Measurements from ENCODE around the gene PRRG2.

Gene PRRG2

GRCh38 chr19:49599378-49600295 lies 18.5 kb downstream of the PRRG2 start:
- TF ChIP-seq CEBPB (IDR thresholded peaks at IDR 0.05) (no peak), TAF1 (IDR thresholded peaks at IDR 0.05; ENCODE audit: low read depth) (no peak), FOXM1 (IDR thresholded peaks at IDR 0.05; ENCODE audit: borderline replicate concordance, low read depth) (no peak), EGR1 (IDR thresholded peaks at IDR 0.05) (no peak), ZBTB7A (IDR thresholded peaks at IDR 0.05; ENCODE audit: low read depth) (no peak), TEAD4 (IDR thresholded peaks at IDR 0.05) (no peak), USF1 (IDR thresholded peaks at IDR 0.05) (no peak), CREB1 (IDR thresholded peaks at IDR 0.05; ENCODE audit: low read depth) (no peak), NFIC (IDR thresholded peaks at IDR 0.05) (no peak), YY1 (IDR thresholded peaks at IDR 0.05; ENCODE audit: low read depth) (no peak), EP300 (IDR thresholded peaks at IDR 0.05; ENCODE audit: borderline replicate concordance) (no peak), RAD21 (IDR thresholded peaks at IDR 0.05; ENCODE audit: low read depth) (no peak), TCF12 (IDR thresholded peaks at IDR 0.05; ENCODE audit: low read depth) (no peak)
- TF ChIP-seq, protein P1, sequence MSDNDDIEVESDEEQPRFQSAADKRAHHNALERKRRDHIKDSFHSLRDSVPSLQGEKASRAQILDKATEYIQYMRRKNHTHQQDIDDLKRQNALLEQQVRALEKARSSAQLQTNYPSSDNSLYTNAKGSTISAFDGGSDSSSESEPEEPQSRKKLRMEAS (IDR thresholded peaks at IDR 0.05) = no peak
- TF ChIP-seq, protein P2, sequence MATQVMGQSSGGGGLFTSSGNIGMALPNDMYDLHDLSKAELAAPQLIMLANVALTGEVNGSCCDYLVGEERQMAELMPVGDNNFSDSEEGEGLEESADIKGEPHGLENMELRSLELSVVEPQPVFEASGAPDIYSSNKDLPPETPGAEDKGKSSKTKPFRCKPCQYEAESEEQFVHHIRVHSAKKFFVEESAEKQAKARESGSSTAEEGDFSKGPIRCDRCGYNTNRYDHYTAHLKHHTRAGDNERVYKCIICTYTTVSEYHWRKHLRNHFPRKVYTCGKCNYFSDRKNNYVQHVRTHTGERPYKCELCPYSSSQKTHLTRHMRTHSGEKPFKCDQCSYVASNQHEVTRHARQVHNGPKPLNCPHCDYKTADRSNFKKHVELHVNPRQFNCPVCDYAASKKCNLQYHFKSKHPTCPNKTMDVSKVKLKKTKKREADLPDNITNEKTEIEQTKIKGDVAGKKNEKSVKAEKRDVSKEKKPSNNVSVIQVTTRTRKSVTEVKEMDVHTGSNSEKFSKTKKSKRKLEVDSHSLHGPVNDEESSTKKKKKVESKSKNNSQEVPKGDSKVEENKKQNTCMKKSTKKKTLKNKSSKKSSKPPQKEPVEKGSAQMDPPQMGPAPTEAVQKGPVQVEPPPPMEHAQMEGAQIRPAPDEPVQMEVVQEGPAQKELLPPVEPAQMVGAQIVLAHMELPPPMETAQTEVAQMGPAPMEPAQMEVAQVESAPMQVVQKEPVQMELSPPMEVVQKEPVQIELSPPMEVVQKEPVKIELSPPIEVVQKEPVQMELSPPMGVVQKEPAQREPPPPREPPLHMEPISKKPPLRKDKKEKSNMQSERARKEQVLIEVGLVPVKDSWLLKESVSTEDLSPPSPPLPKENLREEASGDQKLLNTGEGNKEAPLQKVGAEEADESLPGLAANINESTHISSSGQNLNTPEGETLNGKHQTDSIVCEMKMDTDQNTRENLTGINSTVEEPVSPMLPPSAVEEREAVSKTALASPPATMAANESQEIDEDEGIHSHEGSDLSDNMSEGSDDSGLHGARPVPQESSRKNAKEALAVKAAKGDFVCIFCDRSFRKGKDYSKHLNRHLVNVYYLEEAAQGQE (IDR thresholded peaks at IDR 0.05; ENCODE audit: low read depth) = no peak

DNA sequence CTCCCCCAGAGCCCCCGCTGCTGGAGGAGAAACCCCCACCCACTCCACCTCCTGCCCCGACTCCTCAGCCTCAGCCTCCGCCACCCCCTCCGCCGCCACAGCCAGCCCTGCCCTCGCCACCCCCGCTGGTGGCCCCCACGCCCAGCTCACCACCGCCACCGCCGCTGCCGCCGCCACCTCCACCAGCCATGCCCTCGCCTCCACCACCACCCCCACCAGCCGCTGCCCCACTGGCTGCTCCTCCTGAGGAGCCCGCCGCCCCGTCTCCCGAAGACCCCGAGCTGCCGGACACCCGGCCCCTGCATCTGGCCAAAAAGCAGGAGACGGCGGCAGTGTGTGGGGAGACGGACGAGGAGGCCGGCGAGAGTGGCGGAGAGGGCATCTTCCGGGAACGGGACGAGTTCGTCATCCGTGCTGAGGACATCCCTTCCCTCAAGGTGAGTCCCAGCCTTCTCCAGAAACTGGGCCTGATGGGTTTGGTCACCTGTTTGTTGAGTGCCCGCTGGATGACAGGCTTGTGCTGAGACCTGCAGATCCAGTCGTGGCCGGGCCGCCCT lies 20.4 kb downstream of the PRRG2 start:
- TF ChIP-seq RAD21 (IDR thresholded peaks at IDR 0.05; ENCODE audit: low read depth) = no peak
- TF ChIP-seq TEAD4 (IDR thresholded peaks at IDR 0.05) = no peak
- TF ChIP-seq, protein P2 (IDR thresholded peaks at IDR 0.05; ENCODE audit: low read depth) = no peak
- no peak for TF ChIP-seq FOXM1 (IDR thresholded peaks at IDR 0.05; ENCODE audit: borderline replicate concordance, low read depth)
- no peak for TF ChIP-seq USF1 (IDR thresholded peaks at IDR 0.05)
- no peak for TF ChIP-seq EGR1 (IDR thresholded peaks at IDR 0.05)
- TF ChIP-seq, protein P1 (IDR thresholded peaks at IDR 0.05) = no peak
- no peak for TF ChIP-seq CEBPB (IDR thresholded peaks at IDR 0.05)

DNA sequence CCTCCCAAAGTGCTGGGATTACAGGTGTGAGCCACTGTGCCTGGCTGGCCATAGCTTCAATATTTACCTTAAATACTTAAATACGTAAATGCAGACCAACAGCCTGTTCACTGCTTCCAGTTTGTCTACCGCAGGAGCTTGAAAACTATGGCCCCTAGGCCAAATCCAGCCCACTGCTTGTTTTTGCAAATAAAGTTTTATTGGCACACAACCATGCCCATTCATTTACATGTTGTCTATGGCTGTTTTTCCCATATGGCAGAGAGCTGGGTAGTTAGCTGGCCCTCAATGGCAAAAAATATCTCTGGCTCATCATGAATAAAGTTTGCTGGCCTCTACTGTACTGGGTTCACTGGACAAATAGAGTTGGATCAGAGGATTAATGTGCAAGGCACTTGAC lies 21.7 kb downstream of the PRRG2 start:
- TF ChIP-seq EGR1 (IDR thresholded peaks at IDR 0.05) (no peak), TCF12 (IDR thresholded peaks at IDR 0.05; ENCODE audit: low read depth) (no peak), RAD21 (IDR thresholded peaks at IDR 0.05; ENCODE audit: low read depth) (no peak), EP300 (IDR thresholded peaks at IDR 0.05; ENCODE audit: borderline replicate concordance) (no peak), TEAD4 (IDR thresholded peaks at IDR 0.05) (no peak), CEBPB (IDR thresholded peaks at IDR 0.05) (no peak)

GRCh38 chr19:49605605-49606004 lies 24.5 kb downstream of the PRRG2 start:
- TF ChIP-seq ZBTB7A (IDR thresholded peaks at IDR 0.05; ENCODE audit: low read depth) (no peak), TCF12 (IDR thresholded peaks at IDR 0.05; ENCODE audit: low read depth) (no peak), YY1 (IDR thresholded peaks at IDR 0.05; ENCODE audit: low read depth) (no peak), FOXM1 (IDR thresholded peaks at IDR 0.05; ENCODE audit: borderline replicate concordance, low read depth) (no peak), RAD21 (IDR thresholded peaks at IDR 0.05; ENCODE audit: low read depth) (no peak), TEAD4 (IDR thresholded peaks at IDR 0.05) (no peak), TAF1 (IDR thresholded peaks at IDR 0.05; ENCODE audit: low read depth) (no peak), CREB1 (IDR thresholded peaks at IDR 0.05; ENCODE audit: low read depth) (no peak), USF1 (IDR thresholded peaks at IDR 0.05) (no peak), CEBPB (IDR thresholded peaks at IDR 0.05) (no peak), NFIC (IDR thresholded peaks at IDR 0.05) (no peak), EGR1 (IDR thresholded peaks at IDR 0.05) (no peak)
- TF ChIP-seq, protein P1 (IDR thresholded peaks at IDR 0.05) = no peak
- TF ChIP-seq, protein P2 (IDR thresholded peaks at IDR 0.05; ENCODE audit: low read depth) = no peak
